Right cardiac atrium (tissue), 5 donors: ENCODE data around the gene LRRC59. TPM values are rescaled to one million over a fixed set of nuclear protein-coding genes. Genes with fewer than 3 reads are reported as not detected.
A peak's percentile ranks its signal among the peaks of the same experiment; 100 is the strongest.
"Not testable (repeated sequence)": the region's sequence is repeated elsewhere in the genome, so short reads cannot be mapped to it uniquely, and the experiment has no call there.

Experiments used
- ATAC-seq, 2 donors: fragments of 200-7000 bp; cut with Tn5 transposase; one replicate each; pipeline versions ENCODE4 v1.8.0 to v1.9.1; 2020; ENCODE audit warnings: moderate library complexity in 2 of 2, mild to moderate bottlenecking in 1 of 2
- DNase-seq, 3 donors: peaks; one replicate each; pipeline ENCODE4 v3.0.0-alpha.2; 2020
- H3K27ac ChIP-seq: one replicate; pipeline ENCODE4 v1.5.1; 2013; ENCODE audit warnings: mild to moderate bottlenecking, low read length, control low read depth, moderate library complexity
- H3K27me3 ChIP-seq: one replicate; pipeline ENCODE4 v1.6.1; 2013; ENCODE audit not compliant: control insufficient read depth, insufficient read depth
- H3K4me1 ChIP-seq: one replicate; pipeline ENCODE4 v1.6.1; 2013; ENCODE audit warnings: low read length; ENCODE audit not compliant: control insufficient read depth, insufficient read depth
- H3K4me3 ChIP-seq: one replicate; pipeline ENCODE4 v1.5.1; 2013; ENCODE audit warnings: low read length, control low read depth
- H3K9me3 ChIP-seq: one replicate; pipeline ENCODE4 v1.6.1; 2013; ENCODE audit warnings: low read length; ENCODE audit not compliant: control insufficient read depth
- WGBS: extraction: QIAGEN DNeasy Blood & Tissue Kit; methylation state at CpG from one replicate; pipeline ENCODE4 v1.1.7; 2013; 5-methylcytosine and 5-hydroxymethylcytosine counted together
- intact Hi-C, 4 donors: fragments of 100-400 bp; cut with DNase I; formaldehyde crosslinking; loops; one replicate each; pipeline versions ENCODE4 v1.11.0 to v1.14.0; 2022 to 2023
- polyA plus RNA-seq: library from polyadenylated mRNA; stranded (reverse); fragments of 200-250 nt; gene quantifications from one replicate; pipeline ENCODE4 v1.2.3, GENCODE V29; 2013
- total RNA-seq, 4 donors: library from RNA; stranded (reverse); fragmentation: NEBNext Ultra II Directional; extraction: Animal tissue kit (Norgen Biotek cat#: 25700); gene quantifications; one replicate each; pipeline ENCODE4 v1.2.1, GENCODE V29; 2021
- donor health status: healthy with polysubstance abuse.
- donor health status: DM: no; HTN: yes; CAD: no.
- donor health status: DM: no; HTN: no; CAD: no.
- donor health status: DM: no; HTN: yes; CAD: no; lungs with severe emphysema.
- donor health status: DM: yes; HTN: yes; CAD: no.

The LRRC59 gene
- total and polyA plus RNA-seq, 5 donors = 22.0 to 62.0 (median 32.7) TPM

DNA sequence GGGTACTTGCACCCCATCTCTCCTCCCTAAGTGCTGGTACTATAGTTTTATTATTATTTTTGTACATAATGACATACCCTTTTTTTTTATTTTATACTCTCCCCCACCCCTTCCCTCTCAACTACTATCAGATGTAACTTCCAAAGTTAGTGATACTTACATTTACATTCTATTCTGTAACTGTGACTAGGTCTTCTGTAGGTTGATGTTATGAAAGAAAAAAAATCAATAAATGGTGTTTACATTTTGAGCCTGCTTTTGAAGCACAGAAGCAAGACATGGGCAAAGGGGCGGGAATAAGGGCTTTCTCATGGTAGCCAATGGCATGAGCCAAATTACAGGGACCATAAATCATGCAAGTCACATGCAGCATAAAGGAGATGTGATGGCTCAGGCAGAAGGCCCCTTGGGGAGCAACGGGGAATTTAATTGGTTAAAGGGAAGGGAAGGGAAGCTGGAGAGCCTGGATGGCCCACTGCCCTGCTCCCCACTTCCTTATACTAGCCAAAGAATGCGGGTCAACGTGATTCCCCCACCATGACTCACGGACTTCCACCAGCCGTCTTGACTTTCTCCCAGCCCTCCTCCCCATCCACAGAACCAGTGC, 26.3 kb upstream of the LRRC59 start:
- WGBS = 47% methylated on average over 6 of the region's 6 CpGs
- peak in 1 of 2 donors; percentile 15 for ATAC-seq
- intact Hi-C loops = no loop called here
- Histone ChIP-seq H3K27me3 (no peaks in the 10 kb centered on the region), H3K4me3 (no peak overlapping the region), H3K27ac (no peak overlapping the region), H3K4me1 (peaks cover 13% of the 10 kb centered on the region), H3K9me3 (no peaks in the 10 kb centered on the region)
- DNase-seq = peak; percentile 60 to 77 (median 68)

DNA sequence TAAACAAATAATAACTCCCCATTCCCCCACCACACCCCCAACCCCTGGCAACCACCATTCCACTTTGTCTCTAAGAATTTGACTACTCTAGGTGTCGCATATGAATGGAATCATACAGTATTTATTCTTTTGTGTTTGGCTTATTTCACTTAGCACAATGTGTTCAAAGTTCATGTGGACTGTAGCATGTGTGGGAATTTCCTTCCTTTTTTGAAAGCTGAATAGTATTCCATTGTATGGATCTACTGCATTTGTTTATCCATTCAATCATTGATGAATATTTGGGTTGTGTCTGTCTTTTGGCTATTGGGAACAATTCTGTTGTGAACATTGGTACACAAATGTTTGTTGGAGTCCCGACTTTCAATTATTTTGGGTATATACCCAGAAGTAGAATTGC, 25.4 kb upstream of the LRRC59 start:
- H3K4me1 ChIP-seq = peaks cover 11% of the 10 kb centered on the region
- DNase-seq (no peak), ATAC-seq (no peak)
- no peaks in the 10 kb centered on the region for H3K27me3 ChIP-seq
- intact Hi-C loops = no loop called here
- WGBS = 96% methylated on average over 2 of the region's 2 CpGs
- H3K4me3 ChIP-seq = no peak overlapping the region
- H3K9me3 ChIP-seq = no peaks in the 10 kb centered on the region
- H3K27ac ChIP-seq = no peak overlapping the region

DNA sequence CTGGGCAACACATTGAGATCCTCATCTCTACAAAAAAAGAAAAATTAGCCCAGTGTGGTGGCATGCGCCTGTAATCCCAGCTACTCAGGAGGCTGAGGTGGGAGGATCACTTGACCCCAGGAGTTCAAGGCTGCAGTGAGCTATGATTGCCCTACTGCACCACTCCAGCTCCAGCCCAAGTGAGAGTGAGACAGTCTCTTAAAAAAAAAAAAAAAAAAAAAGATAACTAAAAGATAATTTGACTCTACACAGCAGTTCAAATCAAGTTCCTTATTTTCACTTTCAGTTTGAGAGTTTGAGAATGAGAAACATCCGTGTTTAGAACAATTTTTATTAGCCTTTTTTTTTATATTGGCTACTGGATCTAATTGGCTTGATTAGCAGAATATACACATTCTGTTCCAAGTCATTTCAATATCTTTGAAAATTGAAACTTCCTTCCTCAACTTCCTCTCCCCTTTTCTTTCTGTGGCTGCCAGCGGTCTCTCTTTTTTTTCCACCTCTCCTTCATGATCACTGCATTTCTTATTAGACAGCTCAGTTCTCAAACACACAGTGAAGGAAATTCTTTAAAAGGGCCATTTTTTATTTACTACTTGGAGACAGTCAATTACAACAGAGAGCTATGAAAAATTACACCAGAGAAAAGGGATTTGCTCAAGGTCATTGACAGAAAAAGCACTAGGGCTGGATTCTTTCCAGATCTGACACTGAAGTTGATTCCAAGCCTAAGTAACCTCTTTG, 24.2 kb upstream of the LRRC59 start:
- peaks cover 7% of the 10 kb centered on the region for H3K4me1 ChIP-seq
- H3K9me3 ChIP-seq = no peaks in the 10 kb centered on the region
- DNase-seq (no peak), ATAC-seq (no peak)
- intact Hi-C loops = no loop called here
- H3K4me3 ChIP-seq = peak overlapping the region; percentile 36
- H3K27ac ChIP-seq = peak overlapping the region; percentile 55
- 31% methylated on average over 3 of the region's 3 CpGs for WGBS
- no peaks in the 10 kb centered on the region for H3K27me3 ChIP-seq

DNA sequence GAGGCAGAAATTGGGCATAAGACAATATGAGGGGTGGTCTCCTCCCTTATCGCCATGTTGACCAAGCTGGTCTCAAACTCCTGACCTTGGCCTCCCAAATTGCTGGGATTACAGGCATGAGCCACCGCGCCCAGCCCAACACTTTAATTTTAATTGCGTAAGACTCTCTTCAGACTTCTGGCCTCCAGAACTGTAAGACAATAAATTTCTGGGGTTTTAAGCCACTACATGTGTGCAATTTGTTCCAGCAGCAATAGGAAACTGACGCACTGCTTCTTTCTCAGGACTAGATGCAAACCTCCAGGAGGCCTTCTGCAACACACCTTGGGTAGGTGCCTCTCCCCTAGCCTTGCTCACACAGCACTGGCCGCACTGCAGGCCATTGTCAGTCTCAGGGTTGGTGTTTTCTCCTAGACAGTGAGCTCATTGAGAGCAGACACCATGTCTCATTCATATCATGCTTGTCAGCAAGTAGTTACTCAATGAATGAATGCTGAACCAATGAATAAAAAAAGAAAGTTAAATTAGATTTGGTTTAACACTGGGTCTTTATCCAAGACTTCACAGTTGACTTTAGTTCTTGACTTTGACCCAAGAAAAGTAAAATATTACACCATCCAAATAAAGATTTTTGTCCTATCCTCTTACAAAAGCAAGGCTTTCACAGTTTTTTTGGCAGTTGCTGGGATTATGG, 23.2 kb upstream of the LRRC59 start:
- Histone ChIP-seq H3K4me1 (peaks cover 6% of the 10 kb centered on the region), H3K27ac (peak overlapping the region; percentile 70), H3K27me3 (no peaks in the 10 kb centered on the region), H3K4me3 (no peak overlapping the region), H3K9me3 (no peaks in the 10 kb centered on the region)
- 68% methylated on average over 6 of the region's 6 CpGs for WGBS
- ATAC-seq (peak; percentile 84 to 88), DNase-seq (peak in 2 of 3 donors; percentile 37 to 70)
- intact Hi-C loops = no loop called here

DNA sequence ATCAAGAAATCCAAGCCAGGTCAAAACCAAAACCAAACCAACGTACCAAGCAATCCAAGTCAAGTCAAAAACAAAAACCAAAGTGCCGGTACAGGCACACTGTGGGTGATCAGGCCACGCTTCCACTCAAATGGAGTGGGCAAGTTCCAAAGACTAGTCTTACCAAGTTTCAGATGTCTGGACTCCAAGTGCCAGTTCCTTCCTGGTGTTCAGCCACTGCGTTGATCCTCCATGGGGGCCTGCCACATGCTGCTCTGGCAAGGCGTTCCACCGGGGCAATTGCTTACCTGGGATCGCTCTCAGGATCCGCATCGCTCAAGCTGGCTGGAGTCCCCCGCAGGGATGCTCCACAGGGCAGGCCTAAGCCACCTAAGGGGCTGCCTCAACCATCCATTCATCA, 22.3 kb upstream of the LRRC59 start:
- H3K9me3 ChIP-seq, H3K4me1 ChIP-seq, DNase-seq, H3K4me3 ChIP-seq, intact Hi-C loops, H3K27ac ChIP-seq, H3K27me3 ChIP-seq, ATAC-seq: not testable (repeated sequence)
- 97% methylated on average over 10 of the region's 10 CpGs for WGBS

DNA sequence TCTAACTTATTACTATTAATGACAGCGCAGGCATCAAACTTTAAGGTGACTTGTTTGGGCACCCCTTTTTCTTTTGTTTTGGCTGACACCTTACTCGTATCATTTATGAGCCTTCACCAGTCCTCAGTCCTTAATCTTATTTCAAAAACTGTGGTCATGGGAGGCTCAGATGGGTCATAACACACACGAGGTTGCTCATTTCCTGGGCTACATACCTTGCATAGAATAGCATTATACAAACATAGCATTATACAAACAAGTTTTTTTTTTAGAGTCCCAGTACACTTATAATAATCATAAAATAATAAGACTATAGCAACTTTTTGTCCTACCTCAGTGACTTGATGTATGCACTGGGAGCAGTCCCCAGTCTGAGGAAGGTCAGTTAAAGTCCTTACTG, 17.5 kb upstream of the LRRC59 start:
- no peaks in the 10 kb centered on the region for H3K4me1 ChIP-seq
- H3K4me3 ChIP-seq = no peak overlapping the region
- H3K9me3 ChIP-seq = no peaks in the 10 kb centered on the region
- DNase-seq (no peak), ATAC-seq (no peak)
- 82% methylated on average over 3 of the region's 3 CpGs for WGBS
- H3K27me3 ChIP-seq = no peaks in the 10 kb centered on the region
- H3K27ac ChIP-seq = no peak overlapping the region
- intact Hi-C loops = no loop called here

DNA sequence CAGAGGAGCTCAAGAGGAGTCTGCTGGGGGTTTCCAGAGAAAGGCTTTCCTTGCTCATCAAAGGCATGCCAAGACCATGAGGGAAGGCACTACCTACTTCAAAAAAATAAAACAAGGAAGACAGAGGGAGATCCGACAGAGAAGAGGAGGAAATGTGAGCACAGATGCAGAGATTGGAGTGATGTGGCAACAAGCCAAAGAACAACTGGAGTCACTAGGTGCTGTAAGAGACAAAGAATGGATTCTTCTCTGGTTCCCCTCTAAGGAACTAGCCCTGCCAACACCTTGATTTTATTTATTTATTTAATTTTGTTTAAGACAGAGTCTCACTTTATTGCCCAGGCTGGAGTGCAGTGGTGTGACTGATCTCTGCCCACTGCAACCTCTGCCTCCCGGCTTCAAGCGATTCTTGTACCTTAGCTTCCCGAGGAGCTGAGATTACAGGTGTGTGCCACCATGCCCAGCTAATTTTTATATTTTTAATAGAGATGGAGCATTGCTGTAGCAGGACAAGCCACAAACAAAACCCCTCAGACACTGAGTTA, 14.9 kb upstream of the LRRC59 start:
- H3K4me3 ChIP-seq = no peak overlapping the region
- H3K4me1 ChIP-seq = no peaks in the 10 kb centered on the region
- H3K27me3 ChIP-seq = no peaks in the 10 kb centered on the region
- H3K27ac ChIP-seq = no peak overlapping the region
- intact Hi-C loops = no loop called here
- ATAC-seq = no peak
- H3K9me3 ChIP-seq = no peaks in the 10 kb centered on the region
- no peak for DNase-seq
- WGBS = 83% methylated on average over 4 of the region's 4 CpGs

DNA sequence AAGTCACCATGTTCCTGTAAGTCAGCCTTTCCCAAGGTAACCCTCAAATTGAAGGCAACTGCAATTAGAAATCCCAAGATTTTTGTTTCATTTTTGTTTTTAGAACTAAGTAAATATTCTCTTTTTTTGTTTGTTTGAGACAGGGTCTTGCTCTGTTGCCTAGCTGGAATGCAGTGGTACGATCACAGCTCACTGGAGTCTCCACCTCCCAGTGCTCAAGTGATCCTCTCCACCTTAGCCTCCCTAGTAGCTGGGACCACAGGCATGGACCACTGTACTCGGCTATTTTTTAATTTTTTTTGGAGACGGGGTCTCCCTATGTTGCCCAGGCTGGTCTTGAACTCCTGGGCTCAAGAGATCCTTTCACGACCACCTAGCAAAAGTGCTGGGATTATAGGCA, 10.6 kb upstream of the LRRC59 start:
- ATAC-seq (no peak), DNase-seq (no peak)
- no peaks in the 10 kb centered on the region for H3K27me3 ChIP-seq
- intact Hi-C loops = no loop called here
- H3K4me1 ChIP-seq = no peaks in the 10 kb centered on the region
- WGBS = 85% methylated on average over 4 of the region's 4 CpGs
- H3K9me3 ChIP-seq = no peaks in the 10 kb centered on the region
- no peak overlapping the region for H3K4me3 ChIP-seq
- no peak overlapping the region for H3K27ac ChIP-seq

DNA sequence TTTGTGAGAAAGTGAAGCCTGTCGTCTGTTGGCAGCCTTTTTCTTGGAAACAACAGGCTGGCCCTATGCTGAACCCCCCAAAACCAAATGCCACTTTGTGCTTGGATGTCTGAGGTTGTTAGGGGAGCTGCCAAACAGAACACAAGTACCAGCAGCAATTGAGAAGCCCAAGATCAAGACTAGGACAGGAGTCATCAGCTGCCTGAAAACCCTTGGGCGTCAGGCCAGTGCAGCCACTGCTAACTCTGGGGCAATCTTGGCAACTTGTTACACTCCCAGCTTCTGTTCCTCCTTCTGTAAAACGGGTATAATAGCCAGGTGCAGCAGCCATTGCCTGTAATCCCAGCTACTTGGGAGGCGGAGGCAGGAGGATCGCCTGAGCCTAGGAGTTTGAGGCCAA, 9.3 kb upstream of the LRRC59 start:
- ATAC-seq (no peak), DNase-seq (no peak)
- Histone ChIP-seq H3K4me1 (no peaks in the 10 kb centered on the region), H3K27ac (no peak overlapping the region), H3K27me3 (no peaks in the 10 kb centered on the region), H3K9me3 (no peaks in the 10 kb centered on the region), H3K4me3 (no peak overlapping the region)
- intact Hi-C loops = no loop called here
- 70% methylated on average over 5 of the region's 5 CpGs for WGBS

DNA sequence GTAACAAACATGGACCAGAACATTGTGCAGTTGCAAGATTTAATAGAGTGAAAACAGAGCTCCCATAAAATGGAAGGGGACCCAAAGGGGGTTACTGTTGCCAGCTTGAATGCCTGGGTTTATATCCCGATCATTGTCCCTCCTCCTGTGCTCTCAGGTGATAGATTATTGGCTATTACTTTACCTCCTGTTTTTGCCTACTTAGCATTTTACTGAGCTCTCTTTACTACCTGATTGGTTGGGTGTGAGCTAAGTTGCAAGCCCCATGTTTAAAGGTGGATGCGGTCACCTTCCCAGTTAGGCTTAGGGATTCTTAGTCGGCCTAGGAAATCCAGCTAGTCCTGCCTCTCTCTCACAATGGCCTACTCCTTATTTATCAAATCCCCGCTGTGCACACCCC, 8.0 kb upstream of the LRRC59 start:
- 86% methylated on average over 4 of the region's 4 CpGs for WGBS

DNA sequence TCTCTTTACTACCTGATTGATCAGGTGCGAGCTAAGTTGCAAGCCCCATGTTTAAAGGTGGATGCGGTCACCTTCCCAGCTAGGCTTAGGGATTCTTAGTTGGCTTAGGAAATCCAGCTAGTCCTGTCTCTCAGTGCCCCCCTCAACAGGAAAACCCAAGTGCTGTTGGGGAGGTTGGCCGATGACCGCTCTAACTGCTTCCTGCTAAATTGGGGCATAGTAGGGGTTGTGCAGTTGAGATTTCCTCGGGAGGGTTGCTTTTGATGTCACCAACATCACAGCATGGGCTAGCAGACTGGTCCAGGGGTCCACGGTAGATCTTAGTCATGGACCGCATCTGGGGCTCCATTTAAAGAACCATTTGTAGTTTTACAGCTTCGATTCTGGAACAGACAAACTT, 2.3 kb upstream of the LRRC59 start:
- ATAC-seq, DNase-seq, intact Hi-C loops, H3K9me3 ChIP-seq, H3K27me3 ChIP-seq, H3K27ac ChIP-seq, H3K4me3 ChIP-seq, H3K4me1 ChIP-seq: not testable (repeated sequence)
- 94% methylated on average over 8 of the region's 8 CpGs for WGBS

More for the DNA sequence above, 8.0 kb upstream of the LRRC59 start:
- intact Hi-C loops, DNase-seq, H3K4me1 ChIP-seq, H3K9me3 ChIP-seq, ATAC-seq, H3K27me3 ChIP-seq, H3K4me3 ChIP-seq, H3K27ac ChIP-seq: not testable (repeated sequence)
